Neural crest cell (in vitro differentiated cells): ENCODE data around the gene MSTO1. TPM values are rescaled to one million over a fixed set of nuclear protein-coding genes. Genes with fewer than 3 reads are reported as not detected.
"Not testable (repeated sequence)": the region's sequence is repeated elsewhere in the genome, so short reads cannot be mapped to it uniquely, and the experiment has no call there.

ENCODE experiments used
- DNase-seq: peaks from one replicate; pipeline ENCODE4 v3.0.0; 2021; ENCODE audit warnings: low read depth, mixed read lengths, low spot score
- H3K27ac Mint-ChIP-seq: one replicate; pipeline ENCODE4 v1.8.0; 2021; ENCODE audit warnings: mild to moderate bottlenecking, mixed read lengths; ENCODE audit not compliant: unreplicated experiment
- H3K27me3 Mint-ChIP-seq: 2 replicates; pipeline ENCODE4 v1.8.0; 2021; ENCODE audit warnings: low read depth, mild to moderate bottlenecking, mixed read lengths
- H3K36me3 Mint-ChIP-seq: 2 replicates; pipeline ENCODE4 v1.8.0; 2021; ENCODE audit warnings: low read depth, mild to moderate bottlenecking, mixed read lengths
- H3K4me1 Mint-ChIP-seq: 2 replicates; pipeline ENCODE4 v1.8.0; 2021; ENCODE audit warnings: mixed read lengths
- H3K4me3 Mint-ChIP-seq: one replicate; pipeline ENCODE4 v1.8.0; 2021; ENCODE audit warnings: mild to moderate bottlenecking, mixed read lengths
- H3K9me3 Mint-ChIP-seq: 2 replicates; pipeline ENCODE4 v1.8.0; 2021; ENCODE audit warnings: mixed read lengths
- total RNA-seq: library from RNA; stranded (reverse); gene quantifications from 2 replicates; pipeline ENCODE4 v1.2.1, GENCODE V29; 2021
- TF ChIP-seq, protein P1 (sequence below): fragments of 200-600 bp; sonication (generic); conservative IDR thresholded peaks from 2 replicates; pipeline ENCODE4 v1.5.0; 2021; ENCODE audit warnings: antibody characterized with exemption, mild to moderate bottlenecking

Gene MSTO1
- total RNA-seq, 1 donor from 2014 or later: 92.4 TPM

DNA sequence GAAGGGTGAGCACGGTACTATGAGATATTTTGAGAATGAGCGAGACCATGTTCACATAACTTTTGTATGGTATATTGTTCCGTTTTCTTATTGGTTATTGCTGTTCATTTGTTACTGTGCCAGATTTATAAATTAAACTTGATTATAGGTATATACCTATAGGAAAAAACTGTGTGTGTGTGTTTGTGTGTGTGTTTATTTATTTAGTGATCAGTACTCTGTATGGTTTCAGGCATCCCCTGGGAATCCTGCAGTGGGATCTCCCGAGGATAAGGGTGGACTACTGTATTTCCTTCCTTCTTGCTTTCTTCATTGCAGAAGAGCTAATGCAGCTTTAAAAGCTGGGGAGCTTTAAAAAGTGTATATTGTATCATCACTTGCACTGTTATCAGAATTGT is 39.4 kb upstream of the MSTO1 start:
- TF ChIP-seq, protein P1, sequence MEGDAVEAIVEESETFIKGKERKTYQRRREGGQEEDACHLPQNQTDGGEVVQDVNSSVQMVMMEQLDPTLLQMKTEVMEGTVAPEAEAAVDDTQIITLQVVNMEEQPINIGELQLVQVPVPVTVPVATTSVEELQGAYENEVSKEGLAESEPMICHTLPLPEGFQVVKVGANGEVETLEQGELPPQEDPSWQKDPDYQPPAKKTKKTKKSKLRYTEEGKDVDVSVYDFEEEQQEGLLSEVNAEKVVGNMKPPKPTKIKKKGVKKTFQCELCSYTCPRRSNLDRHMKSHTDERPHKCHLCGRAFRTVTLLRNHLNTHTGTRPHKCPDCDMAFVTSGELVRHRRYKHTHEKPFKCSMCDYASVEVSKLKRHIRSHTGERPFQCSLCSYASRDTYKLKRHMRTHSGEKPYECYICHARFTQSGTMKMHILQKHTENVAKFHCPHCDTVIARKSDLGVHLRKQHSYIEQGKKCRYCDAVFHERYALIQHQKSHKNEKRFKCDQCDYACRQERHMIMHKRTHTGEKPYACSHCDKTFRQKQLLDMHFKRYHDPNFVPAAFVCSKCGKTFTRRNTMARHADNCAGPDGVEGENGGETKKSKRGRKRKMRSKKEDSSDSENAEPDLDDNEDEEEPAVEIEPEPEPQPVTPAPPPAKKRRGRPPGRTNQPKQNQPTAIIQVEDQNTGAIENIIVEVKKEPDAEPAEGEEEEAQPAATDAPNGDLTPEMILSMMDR: no peak
- no peaks in the 10 kb centered on the region for H3K4me1 Mint-ChIP-seq
- no peaks in the 10 kb centered on the region for H3K9me3 Mint-ChIP-seq
- no peak overlapping the region for H3K27ac Mint-ChIP-seq
- no peaks in the 10 kb centered on the region for H3K36me3 Mint-ChIP-seq
- no peak for DNase-seq
- H3K4me3 Mint-ChIP-seq: no peak overlapping the region
- H3K27me3 Mint-ChIP-seq: no peaks in the 10 kb centered on the region

DNA sequence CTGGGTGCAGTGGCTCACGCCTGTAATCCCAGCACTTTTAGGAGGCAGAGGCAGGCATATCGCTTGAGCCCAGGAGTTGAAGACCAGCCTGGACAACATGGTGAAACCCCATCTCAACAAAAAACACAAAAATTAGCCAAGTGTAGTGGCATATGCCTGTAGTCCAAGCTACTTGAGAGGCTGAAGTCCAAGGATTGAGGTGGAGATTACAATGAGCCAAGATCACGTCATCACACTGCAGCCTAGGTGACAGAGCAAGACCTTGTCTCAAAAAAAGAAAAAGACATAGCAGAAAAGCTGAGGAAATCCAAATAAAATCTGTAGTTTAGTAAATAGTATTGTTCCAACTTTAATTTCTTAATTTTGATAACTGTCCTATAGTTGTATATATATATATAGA is 35.9 kb upstream of the MSTO1 start:
- Mint-ChIP-seq H3K9me3 (no peaks in the 10 kb centered on the region), H3K4me1 (no peaks in the 10 kb centered on the region), H3K4me3 (no peak overlapping the region), H3K27ac (no peak overlapping the region), H3K27me3 (no peaks in the 10 kb centered on the region), H3K36me3 (peaks cover 2% of the 10 kb centered on the region)
- no peak for DNase-seq
- TF ChIP-seq, protein P1: no peak

DNA sequence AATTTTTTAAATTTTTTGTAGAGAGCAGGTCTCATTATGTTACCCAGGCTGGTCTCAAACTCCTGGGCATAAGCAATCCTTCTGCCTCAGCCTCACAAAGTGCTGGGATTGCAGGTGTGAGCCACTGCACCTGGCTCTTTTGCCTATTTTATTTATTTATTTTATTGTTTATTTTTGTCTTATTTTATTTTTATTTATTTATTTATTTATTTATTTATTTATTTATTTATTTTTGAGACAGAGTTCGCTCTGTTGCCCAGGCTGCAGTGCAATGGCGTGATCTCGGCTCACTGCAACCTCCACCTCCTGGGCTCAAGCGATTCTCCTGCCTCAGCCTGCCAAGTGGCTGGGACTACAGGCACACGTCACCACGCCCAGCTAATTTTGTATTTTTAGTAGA is 34.4 kb upstream of the MSTO1 start:
- not testable (repeated sequence) for DNase-seq, H3K36me3 Mint-ChIP-seq, H3K27ac Mint-ChIP-seq, H3K9me3 Mint-ChIP-seq, H3K4me3 Mint-ChIP-seq, H3K4me1 Mint-ChIP-seq, H3K27me3 Mint-ChIP-seq

DNA sequence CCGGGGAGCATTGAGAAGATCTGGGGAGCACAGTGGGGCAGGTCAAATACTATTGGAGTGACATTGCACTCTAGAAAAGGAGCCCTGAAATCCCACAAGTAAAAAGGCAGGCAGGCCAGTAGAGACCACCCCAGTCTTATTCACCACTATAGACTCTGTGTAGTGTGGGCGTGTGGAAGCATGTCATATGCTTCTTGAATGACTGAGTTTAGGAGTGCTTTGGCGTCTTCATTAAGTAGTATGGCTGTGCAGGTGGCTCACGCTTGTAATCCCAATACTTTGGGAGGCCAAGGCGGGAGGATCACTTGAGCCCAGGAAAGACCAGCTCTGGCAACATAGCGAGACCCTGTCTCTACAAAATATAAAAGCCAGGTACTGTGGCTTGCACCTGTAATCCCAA is 26.2 kb upstream of the MSTO1 start:
- H3K4me3 Mint-ChIP-seq, DNase-seq, H3K36me3 Mint-ChIP-seq, H3K4me1 Mint-ChIP-seq, H3K27me3 Mint-ChIP-seq, H3K27ac Mint-ChIP-seq, H3K9me3 Mint-ChIP-seq: not testable (repeated sequence)

DNA sequence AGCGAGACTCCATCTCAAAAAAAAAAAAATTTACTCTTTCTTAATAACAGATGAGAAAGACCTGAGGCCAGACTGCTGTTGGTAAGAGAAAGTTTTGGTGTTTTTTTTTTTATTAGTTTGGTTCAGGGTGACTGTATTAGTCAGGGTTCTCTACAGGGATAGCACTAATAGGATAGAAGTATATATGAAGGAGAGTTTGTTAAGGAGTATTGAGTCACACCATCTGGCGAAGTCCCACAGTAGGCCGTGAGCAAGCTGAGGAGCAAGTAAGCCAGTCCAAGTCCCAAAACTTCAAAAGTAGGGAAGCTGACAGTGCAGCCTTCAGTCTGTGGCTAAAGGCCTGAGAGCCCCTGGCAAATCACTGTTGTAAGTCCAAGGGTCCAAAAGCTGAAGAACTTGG is 20.7 kb upstream of the MSTO1 start:
- not testable (repeated sequence) for DNase-seq, H3K27ac Mint-ChIP-seq, H3K9me3 Mint-ChIP-seq, H3K36me3 Mint-ChIP-seq, H3K4me3 Mint-ChIP-seq, H3K4me1 Mint-ChIP-seq, H3K27me3 Mint-ChIP-seq

DNA sequence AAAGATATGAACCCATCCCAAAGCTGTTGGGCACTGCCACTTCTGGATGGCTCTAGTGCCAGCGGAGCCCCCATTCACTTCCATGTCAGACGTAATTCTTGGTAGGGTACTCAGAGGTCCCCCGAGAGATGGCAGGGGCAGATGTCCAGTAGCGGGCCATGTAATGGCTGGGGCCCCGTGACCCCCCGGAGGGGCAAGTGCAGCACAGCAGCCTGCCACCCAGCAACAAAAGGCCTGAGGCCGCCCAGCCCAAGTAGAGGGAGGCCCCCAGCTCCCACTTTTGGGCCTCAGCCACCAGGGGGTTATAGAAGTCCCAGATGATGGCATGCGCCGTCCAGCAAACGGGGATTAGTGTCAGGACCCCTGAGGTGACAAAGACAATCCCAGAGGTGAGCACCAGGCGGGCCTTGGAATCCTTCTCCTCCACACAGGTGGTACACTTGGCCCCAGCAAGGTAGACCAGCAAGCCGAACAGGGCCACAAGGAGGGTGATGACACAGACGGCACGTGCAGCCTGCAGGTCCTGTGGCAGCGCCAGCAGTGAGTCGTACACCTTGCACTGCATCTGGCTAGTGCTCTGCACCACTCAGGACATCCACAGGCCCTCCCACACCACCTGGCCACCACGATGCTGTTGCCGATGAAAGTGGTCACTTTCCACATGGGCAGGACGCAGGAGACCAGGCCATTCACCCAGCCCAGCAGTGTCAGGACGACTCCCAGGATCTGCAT is 19.3 kb upstream of the MSTO1 start:
- H3K27ac Mint-ChIP-seq, H3K4me3 Mint-ChIP-seq, DNase-seq, H3K4me1 Mint-ChIP-seq, H3K9me3 Mint-ChIP-seq, H3K27me3 Mint-ChIP-seq, H3K36me3 Mint-ChIP-seq: not testable (repeated sequence)

DNA sequence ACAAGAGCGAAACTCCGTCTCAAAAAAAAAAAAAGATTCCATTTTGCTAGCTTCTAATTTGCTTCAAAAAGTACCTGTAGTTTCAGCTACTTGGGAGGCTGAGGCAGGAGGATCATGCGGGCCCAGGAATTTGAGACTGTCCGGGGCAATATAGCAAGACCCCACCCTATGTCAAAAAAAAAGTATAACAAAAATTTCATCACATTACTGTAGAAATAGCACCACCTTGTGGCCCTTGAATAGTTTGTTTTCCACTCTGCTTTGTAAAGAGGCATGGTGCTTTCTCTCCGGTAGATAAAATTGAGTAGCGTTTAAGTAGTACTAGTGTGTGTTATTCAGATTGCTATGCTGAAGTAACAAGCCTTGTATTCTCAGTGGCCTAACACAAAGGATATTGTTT is 18.2 kb upstream of the MSTO1 start:
- Mint-ChIP-seq H3K27me3 (no peaks in the 10 kb centered on the region), H3K4me1 (peaks cover 8% of the 10 kb centered on the region), H3K27ac (no peak overlapping the region), H3K9me3 (no peaks in the 10 kb centered on the region), H3K4me3 (no peak overlapping the region), H3K36me3 (no peaks in the 10 kb centered on the region)
- TF ChIP-seq, protein P1: peak; percentile 73
- DNase-seq: no peak

DNA sequence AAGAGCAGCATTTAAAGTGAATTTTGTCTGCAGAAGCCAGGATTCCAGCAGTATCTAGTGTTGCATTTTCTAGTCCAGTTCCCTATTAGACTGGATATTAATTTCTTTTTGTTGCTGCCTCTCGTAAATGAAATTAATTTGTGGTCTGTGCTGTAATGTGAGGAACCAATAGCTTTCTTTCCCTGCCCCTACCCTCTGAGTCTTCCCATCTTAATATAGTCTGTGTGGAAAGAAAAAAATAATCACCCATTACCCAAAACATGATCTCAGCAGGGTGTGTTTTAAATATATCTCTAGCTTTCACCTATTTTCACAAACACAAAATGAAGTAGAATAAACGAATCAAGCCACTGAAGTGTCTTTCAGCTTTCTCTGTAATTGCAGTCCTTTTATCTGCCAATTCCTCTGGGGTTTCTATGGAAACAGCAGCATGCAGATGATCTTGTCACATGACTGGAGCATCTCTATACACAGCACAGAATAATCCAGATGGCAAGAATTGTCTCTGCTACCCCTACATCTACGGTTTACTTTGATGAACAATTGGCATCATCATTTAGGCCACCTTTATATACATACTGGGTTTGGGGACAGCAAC is 14.0 kb upstream of the MSTO1 start:
- H3K27ac Mint-ChIP-seq: peak overlapping the region; percentile 45
- H3K4me3 Mint-ChIP-seq: not testable (repeated sequence)
- peaks cover 30% of the 10 kb centered on the region for H3K4me1 Mint-ChIP-seq

More for the DNA sequence above, 14.0 kb upstream of the MSTO1 start:
- H3K27me3 Mint-ChIP-seq, H3K9me3 Mint-ChIP-seq, DNase-seq, H3K36me3 Mint-ChIP-seq: not testable (repeated sequence)
